ENCODE measurements around the gene TMEM242.

Gene TMEM242

GRCh38 chr6:157268835-157269234 is 54.5 kb downstream of the TMEM242 start:
- no peak for DNase-seq

- no peak for DNase-seq
Measured at GRCh38 chr6:157268396-157268795, 54.9 kb downstream of the TMEM242 start.

GRCh38 chr6:157267654-157268053 is 55.7 kb downstream of the TMEM242 start:
- no peak for DNase-seq

- no peak for DNase-seq
Measured at GRCh38 chr6:157267109-157267611, 56.2 kb downstream of the TMEM242 start.

GRCh38 chr6:157266274-157267101 is 56.8 kb downstream of the TMEM242 start:
- DNase-seq: no peak

- DNase-seq: no peak
Measured at GRCh38 chr6:157265635-157266034, 57.7 kb downstream of the TMEM242 start.

GRCh38 chr6:157265186-157265585 is 58.1 kb downstream of the TMEM242 start:
- no peak for DNase-seq

- DNase-seq: peak; percentile 45
Measured at GRCh38 chr6:157264701-157265100, 58.6 kb downstream of the TMEM242 start.

GRCh38 chr6:157263881-157264397 is 59.4 kb downstream of the TMEM242 start:
- DNase-seq: no peak

- no peak for DNase-seq
Measured at GRCh38 chr6:157263146-157263545, 60.2 kb downstream of the TMEM242 start.

- DNase-seq: no peak
Measured at GRCh38 chr6:157261606-157262005, 61.7 kb downstream of the TMEM242 start.

GRCh38 chr6:157260735-157261410 is 62.4 kb downstream of the TMEM242 start:
- no peak for DNase-seq

- DNase-seq: no peak
Measured at GRCh38 chr6:157259443-157259842, 63.9 kb downstream of the TMEM242 start.

- no peak for DNase-seq
Measured at GRCh38 chr6:157258878-157259277, 64.4 kb downstream of the TMEM242 start.

GRCh38 chr6:157255079-157255478 is 68.2 kb downstream of the TMEM242 start:
- DNase-seq: no peak

GRCh38 chr6:157254538-157254937 is 68.8 kb downstream of the TMEM242 start:
- no peak for DNase-seq

- DNase-seq: no peak
Measured at GRCh38 chr6:157253699-157254098, 69.6 kb downstream of the TMEM242 start.

GRCh38 chr6:157253017-157253416 is 70.3 kb downstream of the TMEM242 start:
- no peak for DNase-seq

- DNase-seq: no peak
Measured at GRCh38 chr6:157251586-157252247, 71.6 kb downstream of the TMEM242 start.

- DNase-seq: no peak
Measured at GRCh38 chr6:157249826-157250225, 73.5 kb downstream of the TMEM242 start.

- DNase-seq: no peak
Measured at GRCh38 chr6:157248264-157248663, 75.1 kb downstream of the TMEM242 start.

- DNase-seq: no peak
Measured at GRCh38 chr6:157246771-157247484, 76.4 kb downstream of the TMEM242 start.

Measured in NCI-H2081 treated with DMSO at 0.1 percent for 48 hours (cell line).